Measurements from ENCODE around the gene F8.
"Not testable (repeated sequence)": the region's sequence is repeated elsewhere in the genome, so short reads cannot be mapped to it uniquely, and the experiment has no call there.

F8 gene

GRCh38 chrX:154968353-154968752 is 54.2 kb downstream of the F8 start:
- no peak overlapping the region for H3K27ac ChIP-seq (ENCODE audit: low read depth, low read length)
- no peak overlapping the region for H2BK120ac ChIP-seq (ENCODE audit: insufficient read depth, low read length, poor library complexity)
- no peak overlapping the region for H4K91ac ChIP-seq (ENCODE audit: low read depth, low read length)
- H3K9me3 ChIP-seq (ENCODE audit: insufficient read depth, low read depth, low read length): no peaks in the 10 kb centered on the region
- no peak for DNase-seq
- no peak overlapping the region for H3K23ac ChIP-seq (ENCODE audit: low read length)
- H4K8ac ChIP-seq (ENCODE audit: low read depth, low read length): no peak overlapping the region
- H3K36me3 ChIP-seq (ENCODE audit: control insufficient read depth in 1 of 2, insufficient read depth in 2 of 2, low read length in 2 of 2): no peaks in the 10 kb centered on the region
- H3K4ac ChIP-seq (ENCODE audit: low read depth, low read length): no peak overlapping the region
- H2AFZ ChIP-seq (ENCODE audit: insufficient read depth, low read length, poor library complexity): no peak overlapping the region
- no peaks in the 10 kb centered on the region for H3K4me1 ChIP-seq (ENCODE audit: control insufficient read depth in 1 of 2, insufficient read depth in 2 of 2, low read length in 2 of 2)
- H3K18ac ChIP-seq (ENCODE audit: low read length): no peak overlapping the region
- no peak overlapping the region for H3K4me2 ChIP-seq (ENCODE audit: low read length)
- H2BK12ac ChIP-seq (ENCODE audit: low read length): no peak overlapping the region
- no peak overlapping the region for H2AK5ac ChIP-seq (ENCODE audit: low read length)
- H3K4me3 ChIP-seq (ENCODE audit: low read depth, low read length): no peak overlapping the region
- no peaks in the 10 kb centered on the region for H3K27me3 ChIP-seq (ENCODE audit: insufficient read depth, low read length)
- H3K9ac ChIP-seq (ENCODE audit: low read length): no peak overlapping the region
- H3K79me2 ChIP-seq (ENCODE audit: control insufficient read depth, insufficient read depth, low read length, poor library complexity): no peaks in the 10 kb centered on the region
- no peaks in the 10 kb centered on the region for H3K79me1 ChIP-seq (ENCODE audit: low read length)
- no CpG with 5 or more reads among the region's 2 CpGs for WGBS (ENCODE audit: extremely low coverage, insufficient coverage, insufficient read length)
- no peak overlapping the region for H4K12ac ChIP-seq (ENCODE audit: low read depth, low read length)
- H3K14ac ChIP-seq (ENCODE audit: low read length): no peak overlapping the region
- no peak overlapping the region for H2BK5ac ChIP-seq (ENCODE audit: low read depth, low read length, poor library complexity)

- WGBS (ENCODE audit: extremely low coverage, insufficient coverage, insufficient read length): no CpG with 5 or more reads among the region's 1 CpG
- no peak overlapping the region for H2AFZ ChIP-seq (ENCODE audit: insufficient read depth, low read length, poor library complexity)
These were observed 54.9 kb downstream of the F8 start for GRCh38 chrX:154967603-154968002.

DNA sequence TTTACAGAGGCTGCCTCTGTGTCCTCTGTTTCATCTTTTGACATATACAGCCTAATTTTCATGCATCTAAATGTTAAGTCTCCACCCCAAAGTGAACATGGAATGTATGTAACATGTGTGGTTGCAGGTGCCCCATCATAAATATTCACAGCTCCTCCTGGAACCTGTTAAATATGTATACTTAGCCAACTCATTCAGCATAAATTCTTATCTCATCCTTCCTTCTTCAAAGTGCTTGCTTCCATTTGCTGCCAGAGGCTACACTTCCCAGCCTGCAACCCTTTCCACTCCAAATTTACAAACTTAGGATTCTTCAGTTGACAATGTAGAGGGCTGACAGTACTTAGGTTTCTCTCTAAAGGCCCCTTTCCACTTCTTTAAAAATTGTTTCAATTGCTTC is 60.6 kb downstream of the F8 start:
- no peak overlapping the region for H3K14ac ChIP-seq (ENCODE audit: low read length)
- no peak overlapping the region for H3K27ac ChIP-seq (ENCODE audit: low read depth, low read length)
- H3K9ac ChIP-seq (ENCODE audit: low read length): no peak overlapping the region
- no peak overlapping the region for H3K18ac ChIP-seq (ENCODE audit: low read length)
- H3K9me3 ChIP-seq (ENCODE audit: insufficient read depth, low read depth, low read length): no peaks in the 10 kb centered on the region
- no peaks in the 10 kb centered on the region for H3K27me3 ChIP-seq (ENCODE audit: insufficient read depth, low read length)
- H2BK5ac ChIP-seq (ENCODE audit: low read depth, low read length, poor library complexity): no peak overlapping the region
- H3K4me1 ChIP-seq (ENCODE audit: control insufficient read depth in 1 of 2, insufficient read depth in 2 of 2, low read length in 2 of 2): no peaks in the 10 kb centered on the region
- no peaks in the 10 kb centered on the region for H3K79me1 ChIP-seq (ENCODE audit: low read length)
- H2BK12ac ChIP-seq (ENCODE audit: low read length): no peak overlapping the region
- no peak overlapping the region for H2BK120ac ChIP-seq (ENCODE audit: insufficient read depth, low read length, poor library complexity)
- H3K23ac ChIP-seq (ENCODE audit: low read length): no peak overlapping the region
- H3K4me2 ChIP-seq (ENCODE audit: low read length): no peak overlapping the region
- H3K4ac ChIP-seq (ENCODE audit: low read depth, low read length): no peak overlapping the region
- H3K79me2 ChIP-seq (ENCODE audit: control insufficient read depth, insufficient read depth, low read length, poor library complexity): no peaks in the 10 kb centered on the region
- no peaks in the 10 kb centered on the region for H3K36me3 ChIP-seq (ENCODE audit: control insufficient read depth in 1 of 2, insufficient read depth in 2 of 2, low read length in 2 of 2)
- no peak for DNase-seq
- H4K8ac ChIP-seq (ENCODE audit: low read depth, low read length): no peak overlapping the region
- H2AFZ ChIP-seq (ENCODE audit: insufficient read depth, low read length, poor library complexity): no peak overlapping the region
- no peak overlapping the region for H4K12ac ChIP-seq (ENCODE audit: low read depth, low read length)
- H2AK5ac ChIP-seq (ENCODE audit: low read length): no peak overlapping the region
- H3K4me3 ChIP-seq (ENCODE audit: low read depth, low read length): no peak overlapping the region
- no peak overlapping the region for H4K91ac ChIP-seq (ENCODE audit: low read depth, low read length)

More at GRCh38 chrX:154967603-154968002, 54.9 kb downstream of the F8 start:
- H3K4ac ChIP-seq (ENCODE audit: low read depth, low read length): no peak overlapping the region
- H2BK120ac ChIP-seq (ENCODE audit: insufficient read depth, low read length, poor library complexity): no peak overlapping the region
- H3K36me3 ChIP-seq (ENCODE audit: control insufficient read depth in 1 of 2, insufficient read depth in 2 of 2, low read length in 2 of 2): no peaks in the 10 kb centered on the region
- H3K4me1 ChIP-seq (ENCODE audit: control insufficient read depth in 1 of 2, insufficient read depth in 2 of 2, low read length in 2 of 2): no peaks in the 10 kb centered on the region
- H3K79me2 ChIP-seq (ENCODE audit: control insufficient read depth, insufficient read depth, low read length, poor library complexity): no peaks in the 10 kb centered on the region
- H3K23ac ChIP-seq (ENCODE audit: low read length): no peak overlapping the region
- no peak overlapping the region for H3K4me3 ChIP-seq (ENCODE audit: low read depth, low read length)
- DNase-seq: peak in 1 of 2 donors; percentile 25
- no peak overlapping the region for H2BK5ac ChIP-seq (ENCODE audit: low read depth, low read length, poor library complexity)
- H2AK5ac ChIP-seq (ENCODE audit: low read length): no peak overlapping the region
- no peaks in the 10 kb centered on the region for H3K79me1 ChIP-seq (ENCODE audit: low read length)
- no peak overlapping the region for H3K4me2 ChIP-seq (ENCODE audit: low read length)
- no peak overlapping the region for H4K8ac ChIP-seq (ENCODE audit: low read depth, low read length)
- no peak overlapping the region for H4K91ac ChIP-seq (ENCODE audit: low read depth, low read length)
- H3K9me3 ChIP-seq (ENCODE audit: insufficient read depth, low read depth, low read length): no peaks in the 10 kb centered on the region
- no peak overlapping the region for H2BK12ac ChIP-seq (ENCODE audit: low read length)
- H3K27ac ChIP-seq (ENCODE audit: low read depth, low read length): no peak overlapping the region
- no peak overlapping the region for H3K14ac ChIP-seq (ENCODE audit: low read length)
- H3K18ac ChIP-seq (ENCODE audit: low read length): no peak overlapping the region
- no peak overlapping the region for H4K12ac ChIP-seq (ENCODE audit: low read depth, low read length)
- no peak overlapping the region for H3K9ac ChIP-seq (ENCODE audit: low read length)
- no peaks in the 10 kb centered on the region for H3K27me3 ChIP-seq (ENCODE audit: insufficient read depth, low read length)

DNA sequence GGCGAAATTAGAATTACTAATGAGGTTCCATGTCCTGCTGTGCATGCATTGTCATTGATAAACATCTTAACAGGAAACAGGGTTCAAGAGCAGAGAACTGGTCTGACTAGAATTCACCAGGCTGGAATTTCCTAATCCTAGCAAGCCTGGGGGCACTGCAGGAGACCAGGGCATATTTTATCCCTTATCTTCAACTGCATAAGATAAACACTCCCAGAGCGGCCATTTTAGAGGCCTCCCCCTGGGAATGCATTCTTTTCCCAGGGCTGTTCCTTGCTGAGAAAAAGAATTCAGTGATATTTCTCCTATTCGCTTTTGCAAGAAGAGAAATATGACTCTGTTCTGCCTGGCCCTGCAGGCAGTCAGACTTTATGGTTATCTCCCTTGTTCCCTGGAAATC is 66.7 kb downstream of the F8 start:
- not testable (repeated sequence) for H3K4ac ChIP-seq (ENCODE audit: low read depth, low read length); H3K79me1 ChIP-seq (ENCODE audit: low read length); DNase-seq; H3K18ac ChIP-seq (ENCODE audit: low read length); H3K4me1 ChIP-seq (ENCODE audit: control insufficient read depth in 1 of 2, insufficient read depth in 2 of 2, low read length in 2 of 2); H2BK120ac ChIP-seq (ENCODE audit: insufficient read depth, low read length, poor library complexity); H2BK12ac ChIP-seq (ENCODE audit: low read length); H4K12ac ChIP-seq (ENCODE audit: low read depth, low read length); H3K27ac ChIP-seq (ENCODE audit: low read depth, low read length); H4K91ac ChIP-seq (ENCODE audit: low read depth, low read length); H3K4me3 ChIP-seq (ENCODE audit: low read depth, low read length); H3K23ac ChIP-seq (ENCODE audit: low read length); H3K36me3 ChIP-seq (ENCODE audit: control insufficient read depth in 1 of 2, insufficient read depth in 2 of 2, low read length in 2 of 2); H3K79me2 ChIP-seq (ENCODE audit: control insufficient read depth, insufficient read depth, low read length, poor library complexity); H2AFZ ChIP-seq (ENCODE audit: insufficient read depth, low read length, poor library complexity); H3K9ac ChIP-seq (ENCODE audit: low read length); H3K27me3 ChIP-seq (ENCODE audit: insufficient read depth, low read length); H3K14ac ChIP-seq (ENCODE audit: low read length); H4K8ac ChIP-seq (ENCODE audit: low read depth, low read length); H3K4me2 ChIP-seq (ENCODE audit: low read length); H2BK5ac ChIP-seq (ENCODE audit: low read depth, low read length, poor library complexity); H3K9me3 ChIP-seq (ENCODE audit: insufficient read depth, low read depth, low read length); H2AK5ac ChIP-seq (ENCODE audit: low read length)
- no CpG with 5 or more reads among the region's 3 CpGs for WGBS (ENCODE audit: extremely low coverage, insufficient coverage, insufficient read length)

Data from trophoblast cell (in vitro differentiated cells and primary cell).